ENCODE measurements around the gene EMC8. TPM values are rescaled to one million over a fixed set of nuclear protein-coding genes. Genes with fewer than 3 reads are reported as not detected.

The EMC8 gene
- polyA plus RNA-seq, 1 of the 3 experiments (the other 2 are of a cell fraction) = 45.9 TPM

DNA sequence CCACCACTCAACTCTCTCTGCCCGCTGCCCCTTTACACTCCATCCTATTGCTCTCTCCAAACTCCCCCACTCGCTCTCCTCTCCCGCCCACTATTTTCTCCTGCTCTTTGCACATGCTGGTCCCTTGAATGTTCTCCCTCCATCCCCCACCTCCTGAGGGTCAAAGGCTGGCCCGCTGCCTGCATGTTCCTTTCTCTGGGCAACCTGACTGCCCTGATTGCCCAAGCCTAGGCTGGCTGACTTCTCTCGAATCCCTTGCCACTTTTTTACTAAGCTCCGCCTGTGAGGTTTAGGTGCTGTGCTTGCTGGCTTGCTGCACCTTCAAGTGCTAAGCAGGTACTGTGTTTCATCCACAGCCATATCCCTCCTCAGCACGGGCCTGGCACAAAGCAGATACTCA, 2.7 kb downstream of the EMC8 start:
- Histone ChIP-seq H3K4me1 (ENCODE audit: control insufficient read depth in 1 of 2, insufficient read depth in 2 of 2, low read depth in 1 of 2, low read length in 1 of 2) (peaks cover 14 to 15% of the 10 kb centered on the region in 2 experiments; a peak in 2 of 4 replicates), H3K9me3 (no peaks in the 10 kb centered on the region), H3K9me2 (no peaks in the 10 kb centered on the region), H3K27ac (ENCODE audit: low read depth in 2 of 2, low read length in 1 of 2) (no peak overlapping the region), H3K4me2 (no peak overlapping the region), H3K27me3 (ENCODE audit: insufficient read depth) (no peaks in the 10 kb centered on the region), H3K36me3 (replicated peaks in 1 of 2; ENCODE audit: control insufficient read depth in 1 of 2, insufficient read depth in 2 of 2, low read length in 1 of 2) (peaks cover 42 to 44% of the 10 kb centered on the region in 2 experiments), H3F3A (replicated peaks; ENCODE audit: insufficient read depth) (no peaks in the 10 kb centered on the region), H4K20me1 (ENCODE audit: insufficient read depth) (peaks cover 82% of the 10 kb centered on the region), H3K9ac (no peak overlapping the region), H3K4me3 (ENCODE audit: low read depth in 2 of 2, low read length in 1 of 2) (no peak overlapping the region), H3K79me2 (ENCODE audit: insufficient read depth) (peaks cover 100% of the 10 kb centered on the region), H2AFZ (ENCODE audit: low read depth) (no peak overlapping the region)
- POLR2A ChIA-PET = no interaction called here
- CTCF ChIA-PET = interaction anchor here (1.1 kb wide), 1 partner anchor 29 kb away, joined by 3 read pairs; no protein-coding TSS in a partner anchor
- DNase-seq = no peak
- TF ChIP-seq, protein P1, sequence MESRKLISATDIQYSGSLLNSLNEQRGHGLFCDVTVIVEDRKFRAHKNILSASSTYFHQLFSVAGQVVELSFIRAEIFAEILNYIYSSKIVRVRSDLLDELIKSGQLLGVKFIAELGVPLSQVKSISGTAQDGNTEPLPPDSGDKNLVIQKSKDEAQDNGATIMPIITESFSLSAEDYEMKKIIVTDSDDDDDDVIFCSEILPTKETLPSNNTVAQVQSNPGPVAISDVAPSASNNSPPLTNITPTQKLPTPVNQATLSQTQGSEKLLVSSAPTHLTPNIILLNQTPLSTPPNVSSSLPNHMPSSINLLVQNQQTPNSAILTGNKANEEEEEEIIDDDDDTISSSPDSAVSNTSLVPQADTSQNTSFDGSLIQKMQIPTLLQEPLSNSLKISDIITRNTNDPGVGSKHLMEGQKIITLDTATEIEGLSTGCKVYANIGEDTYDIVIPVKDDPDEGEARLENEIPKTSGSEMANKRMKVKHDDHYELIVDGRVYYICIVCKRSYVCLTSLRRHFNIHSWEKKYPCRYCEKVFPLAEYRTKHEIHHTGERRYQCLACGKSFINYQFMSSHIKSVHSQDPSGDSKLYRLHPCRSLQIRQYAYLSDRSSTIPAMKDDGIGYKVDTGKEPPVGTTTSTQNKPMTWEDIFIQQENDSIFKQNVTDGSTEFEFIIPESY (IDR thresholded peaks at IDR 0.05; ENCODE audit: borderline replicate concordance, low read depth) = no peak
- TF ChIP-seq MEF2A (IDR thresholded peaks at IDR 0.05; ENCODE audit: borderline replicate concordance, low read depth) (no peak), TEAD4 (IDR thresholded peaks at IDR 0.05; ENCODE audit: borderline replicate concordance, insufficient read depth) (no peak), EZH2phosphoT487 (IDR thresholded peaks at IDR 0.05; ENCODE audit: borderline replicate concordance, low read depth) (no peak)
- TF ChIP-seq, protein P2, sequence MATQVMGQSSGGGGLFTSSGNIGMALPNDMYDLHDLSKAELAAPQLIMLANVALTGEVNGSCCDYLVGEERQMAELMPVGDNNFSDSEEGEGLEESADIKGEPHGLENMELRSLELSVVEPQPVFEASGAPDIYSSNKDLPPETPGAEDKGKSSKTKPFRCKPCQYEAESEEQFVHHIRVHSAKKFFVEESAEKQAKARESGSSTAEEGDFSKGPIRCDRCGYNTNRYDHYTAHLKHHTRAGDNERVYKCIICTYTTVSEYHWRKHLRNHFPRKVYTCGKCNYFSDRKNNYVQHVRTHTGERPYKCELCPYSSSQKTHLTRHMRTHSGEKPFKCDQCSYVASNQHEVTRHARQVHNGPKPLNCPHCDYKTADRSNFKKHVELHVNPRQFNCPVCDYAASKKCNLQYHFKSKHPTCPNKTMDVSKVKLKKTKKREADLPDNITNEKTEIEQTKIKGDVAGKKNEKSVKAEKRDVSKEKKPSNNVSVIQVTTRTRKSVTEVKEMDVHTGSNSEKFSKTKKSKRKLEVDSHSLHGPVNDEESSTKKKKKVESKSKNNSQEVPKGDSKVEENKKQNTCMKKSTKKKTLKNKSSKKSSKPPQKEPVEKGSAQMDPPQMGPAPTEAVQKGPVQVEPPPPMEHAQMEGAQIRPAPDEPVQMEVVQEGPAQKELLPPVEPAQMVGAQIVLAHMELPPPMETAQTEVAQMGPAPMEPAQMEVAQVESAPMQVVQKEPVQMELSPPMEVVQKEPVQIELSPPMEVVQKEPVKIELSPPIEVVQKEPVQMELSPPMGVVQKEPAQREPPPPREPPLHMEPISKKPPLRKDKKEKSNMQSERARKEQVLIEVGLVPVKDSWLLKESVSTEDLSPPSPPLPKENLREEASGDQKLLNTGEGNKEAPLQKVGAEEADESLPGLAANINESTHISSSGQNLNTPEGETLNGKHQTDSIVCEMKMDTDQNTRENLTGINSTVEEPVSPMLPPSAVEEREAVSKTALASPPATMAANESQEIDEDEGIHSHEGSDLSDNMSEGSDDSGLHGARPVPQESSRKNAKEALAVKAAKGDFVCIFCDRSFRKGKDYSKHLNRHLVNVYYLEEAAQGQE (IDR thresholded peaks at IDR 0.05; ENCODE audit: low read depth, low read length) = no peak
- 94% methylated on average over 7 of the region's 7 CpGs for WGBS (ENCODE audit: low lambda C conversion rate)

DNA sequence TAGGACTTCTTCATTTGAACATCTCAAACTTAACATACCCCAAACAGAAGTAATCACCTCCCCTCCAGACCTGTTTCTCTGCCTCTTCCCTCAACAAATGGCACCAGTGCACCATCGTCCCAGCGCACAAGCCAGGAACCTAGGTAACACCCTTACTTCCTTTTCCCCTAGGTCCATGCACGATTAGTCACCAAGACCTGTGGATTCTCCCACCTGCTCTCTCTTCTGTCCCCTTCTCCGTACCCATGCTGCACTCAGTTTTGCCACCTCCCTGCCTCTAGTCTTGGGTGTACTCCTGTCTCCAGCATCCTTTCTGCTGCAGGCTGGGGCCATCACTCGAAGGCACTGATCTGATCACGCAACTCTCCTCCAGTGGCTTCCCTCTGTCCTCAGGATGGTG, 3.2 kb downstream of the EMC8 start:
- H4K20me1 ChIP-seq (ENCODE audit: insufficient read depth) = peaks cover 78% of the 10 kb centered on the region
- no peaks in the 10 kb centered on the region for H3K9me2 ChIP-seq
- WGBS (ENCODE audit: low lambda C conversion rate) = 96% methylated on average over 6 of the region's 6 CpGs
- ChIA-PET POLR2A (no interaction called here), CTCF (no interaction called here)
- H3K9me3 ChIP-seq = no peaks in the 10 kb centered on the region
- H3K36me3 ChIP-seq (replicated peaks in 1 of 2; ENCODE audit: control insufficient read depth in 1 of 2, insufficient read depth in 2 of 2, low read length in 1 of 2) = peaks cover 38 to 39% of the 10 kb centered on the region in 2 experiments
- no peak overlapping the region for H3K4me2 ChIP-seq
- peaks cover 100% of the 10 kb centered on the region for H3K79me2 ChIP-seq (ENCODE audit: insufficient read depth)
- no peak overlapping the region for H3K4me3 ChIP-seq (ENCODE audit: low read depth in 2 of 2, low read length in 1 of 2)
- peaks cover 12 to 14% of the 10 kb centered on the region in 2 experiments; a peak in 2 of 4 replicates for H3K4me1 ChIP-seq (ENCODE audit: control insufficient read depth in 1 of 2, insufficient read depth in 2 of 2, low read depth in 1 of 2, low read length in 1 of 2)
- H3F3A ChIP-seq (replicated peaks; ENCODE audit: insufficient read depth) = no peaks in the 10 kb centered on the region
- no peaks in the 10 kb centered on the region for H3K27me3 ChIP-seq (ENCODE audit: insufficient read depth)
- H2AFZ ChIP-seq (ENCODE audit: low read depth) = no peak overlapping the region
- no peak overlapping the region for H3K27ac ChIP-seq (ENCODE audit: low read depth in 2 of 2, low read length in 1 of 2)
- TF ChIP-seq FOXJ3 (CRISPR knock-in tag; IDR thresholded peaks at IDR 0.05) (no peak), POLR2AphosphoS5 (IDR thresholded peaks at IDR 0.05; ENCODE audit: low read depth, low read length) (no peak), RCOR1 (IDR thresholded peaks at IDR 0.05; ENCODE audit: low read length) (no peak), RAD21 (IDR thresholded peaks at IDR 0.05; ENCODE audit: low read length) (no peak), TEAD4 (IDR thresholded peaks at IDR 0.05; ENCODE audit: borderline replicate concordance, insufficient read depth) (no peak), SMC3 (IDR thresholded peaks at IDR 0.05; ENCODE audit: low read depth, low read length) (no peak), JUND (IDR thresholded peaks at IDR 0.05) (no peak), SIN3A (IDR thresholded peaks at IDR 0.05; ENCODE audit: borderline replicate concordance, low read depth, low read length) (no peak), RXRA (IDR thresholded peaks at IDR 0.05; ENCODE audit: borderline replicate concordance, low read depth) (no peak), ELF1 (IDR thresholded peaks at IDR 0.05) (no peak), TAF1 (IDR thresholded peaks at IDR 0.05; ENCODE audit: borderline replicate concordance, low read depth, low read length) (no peak)
- TF ChIP-seq, protein P3, sequence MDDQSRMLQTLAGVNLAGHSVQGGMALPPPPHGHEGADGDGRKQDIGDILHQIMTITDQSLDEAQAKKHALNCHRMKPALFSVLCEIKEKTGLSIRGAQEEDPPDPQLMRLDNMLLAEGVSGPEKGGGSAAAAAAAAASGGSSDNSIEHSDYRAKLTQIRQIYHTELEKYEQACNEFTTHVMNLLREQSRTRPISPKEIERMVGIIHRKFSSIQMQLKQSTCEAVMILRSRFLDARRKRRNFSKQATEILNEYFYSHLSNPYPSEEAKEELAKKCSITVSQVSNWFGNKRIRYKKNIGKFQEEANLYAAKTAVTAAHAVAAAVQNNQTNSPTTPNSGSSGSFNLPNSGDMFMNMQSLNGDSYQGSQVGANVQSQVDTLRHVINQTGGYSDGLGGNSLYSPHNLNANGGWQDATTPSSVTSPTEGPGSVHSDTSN (IDR thresholded peaks at IDR 0.05) = no peak
- TF ChIP-seq, protein P4, sequence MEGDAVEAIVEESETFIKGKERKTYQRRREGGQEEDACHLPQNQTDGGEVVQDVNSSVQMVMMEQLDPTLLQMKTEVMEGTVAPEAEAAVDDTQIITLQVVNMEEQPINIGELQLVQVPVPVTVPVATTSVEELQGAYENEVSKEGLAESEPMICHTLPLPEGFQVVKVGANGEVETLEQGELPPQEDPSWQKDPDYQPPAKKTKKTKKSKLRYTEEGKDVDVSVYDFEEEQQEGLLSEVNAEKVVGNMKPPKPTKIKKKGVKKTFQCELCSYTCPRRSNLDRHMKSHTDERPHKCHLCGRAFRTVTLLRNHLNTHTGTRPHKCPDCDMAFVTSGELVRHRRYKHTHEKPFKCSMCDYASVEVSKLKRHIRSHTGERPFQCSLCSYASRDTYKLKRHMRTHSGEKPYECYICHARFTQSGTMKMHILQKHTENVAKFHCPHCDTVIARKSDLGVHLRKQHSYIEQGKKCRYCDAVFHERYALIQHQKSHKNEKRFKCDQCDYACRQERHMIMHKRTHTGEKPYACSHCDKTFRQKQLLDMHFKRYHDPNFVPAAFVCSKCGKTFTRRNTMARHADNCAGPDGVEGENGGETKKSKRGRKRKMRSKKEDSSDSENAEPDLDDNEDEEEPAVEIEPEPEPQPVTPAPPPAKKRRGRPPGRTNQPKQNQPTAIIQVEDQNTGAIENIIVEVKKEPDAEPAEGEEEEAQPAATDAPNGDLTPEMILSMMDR (IDR thresholded peaks at IDR 0.05) = no peak
- TF ChIP-seq, protein P5, sequence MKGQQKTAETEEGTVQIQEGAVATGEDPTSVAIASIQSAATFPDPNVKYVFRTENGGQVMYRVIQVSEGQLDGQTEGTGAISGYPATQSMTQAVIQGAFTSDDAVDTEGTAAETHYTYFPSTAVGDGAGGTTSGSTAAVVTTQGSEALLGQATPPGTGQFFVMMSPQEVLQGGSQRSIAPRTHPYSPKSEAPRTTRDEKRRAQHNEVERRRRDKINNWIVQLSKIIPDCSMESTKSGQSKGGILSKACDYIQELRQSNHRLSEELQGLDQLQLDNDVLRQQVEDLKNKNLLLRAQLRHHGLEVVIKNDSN (IDR thresholded peaks at IDR 0.05; ENCODE audit: borderline replicate concordance, low read depth) = no peak
- no peak overlapping the region for H3K9ac ChIP-seq
- DNase-seq = no peak
